Activated CD4-positive, CD25-positive, alpha-beta regulatory T cell (primary cell): ENCODE data around the gene ZNF281.
"Not testable (repeated sequence)": the region's sequence is repeated elsewhere in the genome, so short reads cannot be mapped to it uniquely, and the experiment has no call there.

Experiments used
- DNase-seq, 4 experiments: peaks; one replicate each; lab custom pipeline; 2025; lab: John Stamatoyannopoulos, UW

Gene ZNF281

GRCh38 chr1:200429221-200429751 lies 19.4 kb upstream of the ZNF281 start:
- DNase-seq = no peak

- DNase-seq = no peak
These were observed 18.8 kb upstream of the ZNF281 start for GRCh38 chr1:200428482-200429205.

GRCh38 chr1:200427744-200428143 lies 17.9 kb upstream of the ZNF281 start:
- no peak for DNase-seq

GRCh38 chr1:200426196-200426595 lies 16.4 kb upstream of the ZNF281 start:
- no peak for DNase-seq

- DNase-seq = no peak
These were observed 13.4 kb upstream of the ZNF281 start for GRCh38 chr1:200423235-200423634.

- DNase-seq = no peak
These were observed 12.4 kb upstream of the ZNF281 start for GRCh38 chr1:200422211-200422610.

GRCh38 chr1:200415789-200416593 lies 6.2 kb upstream of the ZNF281 start:
- no peak for DNase-seq

- no peak for DNase-seq
These were observed 5.4 kb upstream of the ZNF281 start for GRCh38 chr1:200415227-200415626.

- no peak for DNase-seq
These were observed 4.8 kb upstream of the ZNF281 start for GRCh38 chr1:200414657-200415056.

- DNase-seq = not testable (repeated sequence)
These were observed 3.9 kb upstream of the ZNF281 start for GRCh38 chr1:200413766-200414165.

- DNase-seq = no peak
These were observed 1.8 kb upstream of the ZNF281 start for GRCh38 chr1:200411406-200412257.

- DNase-seq = no peak
These were observed 686 bp upstream of the ZNF281 start for GRCh38 chr1:200410566-200410878.

GRCh38 chr1:200409203-200409760 lies 554 bp downstream of the ZNF281 start:
- DNase-seq = peak; percentile 28 to 38 (median 32)

GRCh38 chr1:200406161-200406797 lies 3.6 kb downstream of the ZNF281 start:
- DNase-seq = no peak

- no peak for DNase-seq
These were observed 4.6 kb downstream of the ZNF281 start for GRCh38 chr1:200405264-200405663.

- no peak for DNase-seq
These were observed 8.1 kb downstream of the ZNF281 start for GRCh38 chr1:200401708-200402107.

- no peak for DNase-seq
These were observed 8.6 kb downstream of the ZNF281 start for GRCh38 chr1:200401263-200401662.

GRCh38 chr1:200400556-200400955 lies 9.3 kb downstream of the ZNF281 start:
- no peak for DNase-seq

GRCh38 chr1:200399860-200400259 lies 10.0 kb downstream of the ZNF281 start:
- DNase-seq = no peak

- no peak for DNase-seq
These were observed 11.5 kb downstream of the ZNF281 start for GRCh38 chr1:200398373-200398772.

- DNase-seq = no peak
These were observed 17.1 kb downstream of the ZNF281 start for GRCh38 chr1:200392625-200393185.
